ENCODE measurements around the gene IFNA7.
"Not testable (repeated sequence)": the region's sequence is repeated elsewhere in the genome, so short reads cannot be mapped to it uniquely, and the experiment has no call there.

DNA sequence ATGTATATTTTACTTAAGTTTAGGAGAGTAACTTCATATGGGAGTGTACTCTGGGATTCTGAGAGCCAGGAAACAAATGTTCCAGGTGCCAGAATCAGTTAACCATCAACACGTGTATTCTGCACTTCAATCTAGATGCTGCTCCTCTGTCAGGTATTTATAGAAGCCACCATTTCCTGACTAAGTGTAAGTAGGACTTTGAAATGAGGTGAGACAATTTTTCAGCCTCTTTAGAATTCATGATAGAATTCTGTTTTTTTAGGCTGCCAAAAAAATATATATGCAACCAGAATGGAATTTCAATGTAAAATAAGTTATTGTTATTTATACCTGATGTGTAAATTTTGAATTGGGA is 34.3 kb upstream of the IFNA7 start:
- TF ChIP-seq, protein P1, sequence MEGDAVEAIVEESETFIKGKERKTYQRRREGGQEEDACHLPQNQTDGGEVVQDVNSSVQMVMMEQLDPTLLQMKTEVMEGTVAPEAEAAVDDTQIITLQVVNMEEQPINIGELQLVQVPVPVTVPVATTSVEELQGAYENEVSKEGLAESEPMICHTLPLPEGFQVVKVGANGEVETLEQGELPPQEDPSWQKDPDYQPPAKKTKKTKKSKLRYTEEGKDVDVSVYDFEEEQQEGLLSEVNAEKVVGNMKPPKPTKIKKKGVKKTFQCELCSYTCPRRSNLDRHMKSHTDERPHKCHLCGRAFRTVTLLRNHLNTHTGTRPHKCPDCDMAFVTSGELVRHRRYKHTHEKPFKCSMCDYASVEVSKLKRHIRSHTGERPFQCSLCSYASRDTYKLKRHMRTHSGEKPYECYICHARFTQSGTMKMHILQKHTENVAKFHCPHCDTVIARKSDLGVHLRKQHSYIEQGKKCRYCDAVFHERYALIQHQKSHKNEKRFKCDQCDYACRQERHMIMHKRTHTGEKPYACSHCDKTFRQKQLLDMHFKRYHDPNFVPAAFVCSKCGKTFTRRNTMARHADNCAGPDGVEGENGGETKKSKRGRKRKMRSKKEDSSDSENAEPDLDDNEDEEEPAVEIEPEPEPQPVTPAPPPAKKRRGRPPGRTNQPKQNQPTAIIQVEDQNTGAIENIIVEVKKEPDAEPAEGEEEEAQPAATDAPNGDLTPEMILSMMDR (IDR thresholded peaks at IDR 0.05): not testable (repeated sequence)
- TF ChIP-seq POLR2A (IDR thresholded peaks at IDR 0.05): not testable (repeated sequence)

All from Peyer's patch (tissue), 4 donors.